ENCODE results near the gene ALDH6A1. TPM values are rescaled to one million over a fixed set of nuclear protein-coding genes. Genes with fewer than 3 reads are reported as not detected.

Gene ALDH6A1
- total RNA-seq, 1 experiment from 2014 or later, result 21.6 TPM

GRCh38 chr14:74035556-74035955 lies 48.7 kb downstream of the ALDH6A1 start (continued):
- no peak for TF ChIP-seq ZSCAN18 (CRISPR knock-in tag; IDR thresholded peaks at IDR 0.05)

GRCh38 chr14:74034572-74034971 lies 49.7 kb downstream of the ALDH6A1 start:
- ATAC-seq, result no peak
- no peaks in the 10 kb centered on the region for H3K9me3 Mint-ChIP-seq
- H3K4me1 Mint-ChIP-seq, result no peaks in the 10 kb centered on the region
- DNase-seq (ENCODE audit: low spot score), result no peak
- H3K36me3 Mint-ChIP-seq, result no peaks in the 10 kb centered on the region
- ChIA-PET POLR2A (interaction anchor here (0.8 kb wide), 1 partner anchor 34 kb away, joined by 9 read pairs; no protein-coding TSS in a partner anchor), CTCF (interaction anchor here (0.6 kb wide), 1 partner anchor 16 kb away, joined by 3 read pairs; no protein-coding TSS in a partner anchor)
- H3K27ac Mint-ChIP-seq, result no peak overlapping the region
- H3K27me3 Mint-ChIP-seq (ENCODE audit: low read depth), result no peaks in the 10 kb centered on the region
- no peak overlapping the region for H3K4me3 Mint-ChIP-seq
- TF ChIP-seq CTCF (IDR thresholded peaks at IDR 0.05) (no peak), MYBL2 (CRISPR knock-in tag; IDR thresholded peaks at IDR 0.05) (no peak), KAT7 (CRISPR knock-in tag; IDR thresholded peaks at IDR 0.05; ENCODE audit: borderline replicate concordance) (no peak), ZNF416 (CRISPR knock-in tag; IDR thresholded peaks at IDR 0.05) (no peak), RELA (CRISPR knock-in tag; IDR thresholded peaks at IDR 0.05; ENCODE audit: borderline replicate concordance) (no peak), PRDM15 (CRISPR knock-in tag; IDR thresholded peaks at IDR 0.05) (no peak), GABPB1 (CRISPR knock-in tag; IDR thresholded peaks at IDR 0.05) (no peak), ZNF425 (CRISPR knock-in tag; conservative IDR thresholded peaks at IDR 0.05) (no peak), E2F4 (CRISPR knock-in tag; IDR thresholded peaks at IDR 0.05; ENCODE audit: borderline replicate concordance, low read depth) (no peak), SMAD3 (CRISPR knock-in tag; IDR thresholded peaks at IDR 0.05; ENCODE audit: borderline replicate concordance) (no peak), ZNF317 (CRISPR knock-in tag; IDR thresholded peaks at IDR 0.05; ENCODE audit: borderline replicate concordance, low read depth) (no peak), TCF7 (CRISPR knock-in tag; IDR thresholded peaks at IDR 0.05; ENCODE audit: low read depth) (no peak), FOXK1 (CRISPR knock-in tag; IDR thresholded peaks at IDR 0.05) (no peak), ZNF532 (CRISPR knock-in tag; IDR thresholded peaks at IDR 0.05; ENCODE audit: borderline replicate concordance) (no peak), ZNF219 (CRISPR knock-in tag; IDR thresholded peaks at IDR 0.05; ENCODE audit: borderline replicate concordance) (no peak), IRF1 (CRISPR knock-in tag; IDR thresholded peaks at IDR 0.05) (no peak), JUN (CRISPR knock-in tag; IDR thresholded peaks at IDR 0.05) (no peak), MAX (CRISPR knock-in tag; IDR thresholded peaks at IDR 0.05) (no peak), NR3C1 (CRISPR knock-in tag; conservative IDR thresholded peaks at IDR 0.05; ENCODE audit: low read depth) (no peak)

Data from WTC11 (cell line).